HG02973 (cell line): ENCODE results near the gene SPOCK2.
"Not testable (repeated sequence)": the region's sequence is repeated elsewhere in the genome, so short reads cannot be mapped to it uniquely, and the experiment has no call there.

Experiments used
- ATAC-seq: cut with Tn5 transposase; IDR thresholded peaks from one replicate; pipeline ENCODE4 v1.9.1; 2021; ENCODE audit warnings: moderate library complexity; ENCODE audit not compliant: unreplicated experiment

The SPOCK2 gene

GRCh38 chr10:72108830-72109635 is 20.7 kb upstream of the SPOCK2 start:
- ATAC-seq, result no peak

DNA sequence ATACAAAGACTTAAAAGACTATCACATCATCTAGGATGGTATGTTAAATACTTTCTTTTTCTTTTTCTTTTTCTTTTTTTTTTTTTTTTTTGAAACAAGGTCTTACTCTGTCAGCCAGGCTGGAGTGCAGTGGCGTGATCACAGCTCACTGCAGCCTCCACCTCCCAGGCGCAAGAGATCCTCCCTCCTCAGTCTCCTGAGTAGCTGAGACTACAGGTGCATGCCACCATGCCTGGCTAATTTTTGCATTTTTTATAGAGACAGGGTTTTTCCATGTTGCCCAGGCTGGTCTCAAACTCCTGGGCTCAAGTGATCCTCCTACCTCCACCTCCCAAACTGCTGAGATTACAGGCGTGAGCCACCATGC is 19.6 kb upstream of the SPOCK2 start:
- not testable (repeated sequence) for ATAC-seq

DNA sequence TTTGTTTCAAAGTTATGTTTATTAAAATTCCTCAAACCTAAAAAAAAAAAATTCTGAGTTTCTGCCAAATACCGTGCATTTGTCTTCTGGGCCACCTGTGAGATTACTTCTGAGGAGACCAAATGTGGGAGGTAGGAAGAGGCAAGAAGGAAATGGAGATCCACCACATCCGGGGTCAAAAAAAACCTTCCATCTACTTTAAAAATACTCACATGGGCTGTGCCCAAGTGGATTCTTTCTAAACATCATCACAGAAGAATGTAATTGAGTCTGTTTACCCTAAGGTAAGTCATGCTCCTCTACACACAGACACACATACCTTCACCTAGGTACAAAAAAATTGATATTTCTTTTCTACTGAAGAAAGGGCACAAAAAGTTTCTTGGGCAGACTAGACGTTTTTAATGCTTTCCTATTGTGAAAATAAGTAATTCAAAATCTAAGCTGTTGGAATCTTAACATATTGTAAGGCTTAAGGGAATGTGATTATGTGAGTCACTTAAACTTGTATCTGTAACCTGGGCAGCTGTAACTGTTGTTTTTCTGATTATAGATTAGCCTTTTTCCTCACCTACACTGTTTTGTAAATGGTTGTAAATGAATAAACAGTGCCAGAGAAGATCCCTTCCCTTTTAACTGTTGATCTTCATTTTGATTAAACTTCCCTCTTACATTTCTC is 19.1 kb upstream of the SPOCK2 start:
- no peak for ATAC-seq

DNA sequence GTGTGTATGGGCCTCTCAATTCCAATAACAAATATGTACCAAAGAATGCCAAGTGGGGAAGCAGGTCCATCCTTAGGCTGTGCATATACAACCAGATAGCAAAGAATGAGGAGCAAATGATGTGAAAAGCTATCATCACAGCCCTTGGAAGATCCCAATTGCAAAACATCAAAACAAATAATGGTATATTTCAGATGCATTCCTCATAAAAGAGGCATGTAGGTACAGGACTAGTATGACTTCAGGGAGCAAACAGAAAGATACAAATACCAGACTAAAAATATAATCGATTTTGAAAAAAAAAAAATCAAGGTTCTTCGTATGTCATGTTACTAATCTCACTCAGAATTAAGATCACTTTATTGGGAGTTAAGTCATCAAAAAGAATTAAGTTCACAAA is 18.5 kb upstream of the SPOCK2 start:
- no peak for ATAC-seq

DNA sequence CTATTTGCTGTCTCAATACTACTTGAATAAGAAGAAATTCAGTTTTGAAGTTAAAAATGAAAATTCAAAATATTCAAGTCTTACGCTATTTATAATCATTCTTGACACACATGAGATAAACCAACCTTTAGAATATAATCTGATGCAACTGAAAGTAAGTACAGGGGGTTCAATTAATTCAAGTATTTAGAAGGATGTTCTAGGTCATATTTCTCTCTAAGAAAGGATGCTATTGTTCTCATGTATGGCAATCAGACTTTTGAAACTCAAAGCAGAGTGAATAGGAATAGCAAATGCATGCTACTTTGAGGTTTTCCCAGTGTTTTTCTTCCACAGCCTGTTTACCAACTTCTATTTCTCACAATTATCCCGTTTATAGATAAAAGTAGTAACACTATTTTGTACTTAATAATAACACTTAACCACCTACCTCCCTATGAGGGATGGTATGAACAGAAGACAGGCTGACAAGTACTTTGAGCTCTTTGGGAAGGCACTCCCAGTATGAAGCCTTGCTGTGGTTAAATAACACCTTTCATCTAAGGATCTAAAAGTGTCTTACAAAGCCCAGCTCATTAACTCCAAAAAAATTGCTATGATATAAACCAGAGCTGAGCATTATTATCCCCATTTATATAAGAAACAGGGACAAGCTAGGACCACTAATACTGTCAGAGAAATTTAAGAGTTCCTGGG is 18.0 kb upstream of the SPOCK2 start:
- no peak for ATAC-seq

DNA sequence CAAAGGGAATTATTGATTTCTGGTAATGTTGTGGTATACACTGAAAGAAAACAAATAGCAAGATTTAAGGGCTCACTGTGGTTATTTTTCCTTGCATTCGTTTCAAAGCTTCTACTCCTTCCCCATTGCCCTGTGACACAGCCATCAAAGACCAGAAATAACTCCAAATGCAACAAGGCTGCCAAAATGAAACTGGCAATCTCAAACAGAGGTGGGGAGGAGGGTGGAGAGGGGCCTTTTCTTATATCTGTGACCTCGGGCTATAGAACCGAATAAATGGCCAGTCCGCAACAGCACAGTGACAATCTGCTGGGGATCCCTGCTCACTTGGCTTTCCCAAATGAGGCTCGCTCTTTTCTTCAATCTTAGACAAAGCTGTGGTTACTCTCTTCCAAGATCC is 17.4 kb upstream of the SPOCK2 start:
- ATAC-seq, result no peak

DNA sequence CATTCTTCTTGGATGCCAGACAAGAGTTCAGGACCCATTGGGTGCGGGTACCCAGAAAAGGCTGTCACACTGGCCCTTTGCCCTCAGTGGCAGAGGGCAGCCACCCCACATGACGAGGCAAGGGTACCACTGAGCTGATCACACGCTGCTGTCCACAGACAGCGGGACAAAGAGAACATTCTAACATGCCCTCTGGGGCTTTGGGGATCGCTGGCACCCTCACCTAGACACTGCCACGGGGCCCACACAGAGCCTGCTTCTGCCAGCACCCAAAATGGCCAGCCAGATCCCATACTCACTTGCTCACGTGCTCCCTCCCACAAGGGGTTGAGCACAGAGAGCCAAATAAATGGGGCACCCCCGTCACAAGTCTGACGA is 16.7 kb upstream of the SPOCK2 start:
- ATAC-seq, result no peak

GRCh38 chr10:72104472-72105097 is 16.2 kb upstream of the SPOCK2 start:
- no peak for ATAC-seq

DNA sequence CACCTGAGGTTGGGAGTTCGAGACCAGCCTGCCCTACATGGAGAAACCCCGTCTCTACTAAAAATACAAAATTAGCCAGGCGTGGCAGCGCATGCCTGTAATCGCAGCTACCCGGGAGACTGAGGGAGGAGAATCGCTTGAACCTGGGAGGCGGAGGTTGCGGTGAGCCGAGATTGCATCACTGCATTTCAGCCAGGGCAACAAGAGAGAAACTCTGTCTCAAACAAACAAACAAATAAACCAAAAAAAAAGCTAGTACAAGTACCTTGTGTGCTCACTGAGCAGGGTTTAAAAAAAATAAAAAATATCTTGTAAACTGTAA is 11.2 kb upstream of the SPOCK2 start:
- ATAC-seq, result no peak

DNA sequence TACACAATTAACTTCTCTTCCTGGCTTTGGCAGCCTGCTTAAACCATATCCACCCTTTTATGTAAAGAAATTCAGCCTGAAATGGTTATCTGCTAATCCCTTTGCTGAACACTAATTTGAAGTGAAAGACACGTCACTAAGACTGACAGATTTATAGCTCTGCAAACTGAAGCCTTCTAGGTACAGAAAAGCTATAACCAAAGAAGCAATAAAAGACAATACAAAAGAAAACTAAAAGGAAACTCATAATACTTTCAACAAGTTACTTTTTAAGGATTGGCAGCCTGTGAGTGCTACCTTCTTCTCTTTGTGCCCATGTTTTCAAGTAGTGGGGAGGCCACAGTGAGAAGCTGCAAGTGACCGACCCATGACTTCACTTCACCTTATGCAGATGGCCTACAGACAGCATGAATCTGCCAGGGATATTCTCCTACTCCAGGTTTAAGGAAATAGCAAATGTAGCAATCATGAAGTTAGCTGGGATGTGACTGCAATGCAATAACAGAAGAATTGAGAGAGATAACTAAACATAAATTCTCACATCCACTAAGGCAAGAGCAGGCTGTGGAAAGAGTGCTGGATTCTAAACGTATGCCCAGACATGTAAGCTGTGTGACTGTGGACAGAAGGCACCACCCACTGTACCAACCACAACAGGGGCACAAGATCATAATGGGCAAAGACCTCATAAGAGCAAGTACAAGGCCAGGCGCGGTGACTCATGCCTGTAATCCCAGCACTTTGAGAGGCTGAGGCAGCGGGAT is 10.7 kb upstream of the SPOCK2 start:
- no peak for ATAC-seq

DNA sequence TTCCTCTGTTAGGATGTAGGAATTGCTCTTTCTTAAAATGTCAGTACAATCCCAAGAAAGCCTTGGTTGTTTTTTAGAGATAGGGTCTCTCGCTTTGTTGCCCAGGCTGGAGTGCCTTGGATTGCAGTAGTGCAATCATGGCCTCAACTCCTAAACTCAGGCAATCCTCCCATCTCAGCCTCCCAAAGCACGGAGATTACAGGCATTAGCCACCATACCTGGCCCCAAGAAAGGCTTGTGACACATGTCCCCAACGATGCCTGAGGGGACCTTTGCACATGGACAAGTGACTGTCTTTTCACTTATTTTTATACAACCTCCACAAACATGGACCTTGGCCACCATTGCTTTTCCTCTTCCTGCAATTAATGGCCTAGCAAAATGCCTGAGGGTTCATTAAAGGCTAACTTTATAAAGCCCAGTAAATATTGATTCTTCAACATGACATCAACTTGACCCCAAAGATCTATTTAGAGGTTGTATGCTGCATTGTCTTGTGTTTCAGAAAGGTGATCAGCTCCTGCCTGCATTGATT is 10.0 kb upstream of the SPOCK2 start:
- no peak for ATAC-seq

- no peak for ATAC-seq
These were observed 9.3 kb upstream of the SPOCK2 start for GRCh38 chr10:72097448-72098300.

DNA sequence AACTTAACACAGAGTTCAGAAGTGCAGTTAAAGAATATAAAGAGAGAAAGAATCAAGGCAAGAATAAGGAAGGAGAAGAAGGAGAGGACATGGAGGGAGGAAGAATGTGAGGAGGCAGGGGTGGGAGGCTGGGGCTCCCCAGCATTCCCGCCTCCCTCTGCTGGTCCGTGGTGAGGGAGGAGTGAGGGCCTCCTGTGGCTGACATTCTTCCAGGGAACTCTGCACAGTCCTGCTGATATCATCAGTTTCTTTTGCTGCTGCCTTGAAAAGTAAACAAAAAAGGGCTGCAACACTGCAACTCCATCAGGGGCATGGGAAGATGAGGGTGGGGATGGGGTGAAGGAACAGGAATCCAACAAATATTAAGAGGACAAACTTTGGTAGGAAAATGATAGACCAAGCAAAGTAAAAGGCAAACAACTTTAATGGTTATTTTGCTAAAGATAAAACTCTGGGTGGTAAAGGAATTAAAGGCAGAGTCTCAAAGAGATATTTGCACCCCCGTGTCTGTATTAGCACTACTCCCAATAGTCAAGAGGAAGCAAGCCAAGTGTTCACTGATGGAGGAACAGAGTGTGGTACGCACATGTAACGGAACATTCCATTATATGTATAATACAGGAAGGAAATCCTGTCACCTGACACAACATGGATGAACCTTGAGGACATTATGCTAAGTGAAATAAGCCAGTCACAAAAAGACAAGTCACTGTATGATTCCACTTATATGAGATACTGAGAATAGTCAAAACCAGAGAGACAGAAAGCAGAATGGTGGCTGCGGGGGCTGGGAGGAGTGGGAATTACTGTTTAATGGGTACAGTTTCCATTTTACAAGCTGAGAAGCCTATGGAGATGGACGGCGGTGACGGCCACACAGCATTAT is 8.0 kb upstream of the SPOCK2 start:
- ATAC-seq, result no peak

- ATAC-seq, result no peak
These were observed 6.8 kb upstream of the SPOCK2 start for GRCh38 chr10:72095195-72095594.

DNA sequence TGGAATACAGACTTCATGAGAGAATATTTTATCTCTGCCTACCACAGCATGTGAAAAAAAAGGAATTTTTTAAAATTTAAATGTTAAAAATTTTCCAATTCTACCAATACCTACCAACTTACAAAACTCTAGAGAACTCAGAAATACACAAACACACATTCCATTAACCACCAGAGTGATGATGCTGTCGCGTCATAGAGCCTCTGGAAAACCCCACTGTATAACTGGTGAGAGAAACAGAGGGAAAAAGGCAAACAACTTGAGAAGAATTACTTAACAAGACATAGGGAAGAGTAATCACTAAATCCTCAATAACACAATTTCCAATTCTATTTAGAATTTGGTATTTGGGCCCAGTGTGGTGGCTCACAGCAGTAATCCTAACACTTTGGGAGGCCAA is 6.2 kb upstream of the SPOCK2 start:
- ATAC-seq, result no peak

DNA sequence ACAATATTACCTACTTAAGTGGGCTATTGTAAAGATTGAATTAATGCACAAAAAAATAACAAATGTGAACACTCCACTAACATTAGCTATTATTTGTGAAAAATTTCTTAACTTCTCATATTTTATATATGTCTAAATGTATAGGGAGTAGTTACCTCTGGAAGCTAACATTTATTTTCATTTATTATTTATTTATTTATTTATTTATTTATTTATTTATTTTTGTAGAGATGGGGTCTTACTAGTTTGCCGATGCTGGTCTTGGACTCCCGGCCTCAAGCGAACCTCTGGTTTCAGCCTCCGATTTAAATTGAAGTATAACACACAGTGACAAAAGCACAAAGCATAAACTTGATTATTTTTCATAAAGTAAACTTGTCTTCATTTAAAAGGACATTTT is 5.1 kb upstream of the SPOCK2 start:
- no peak for ATAC-seq

- no peak for ATAC-seq
These were observed 4.6 kb upstream of the SPOCK2 start for GRCh38 chr10:72092987-72093386.

DNA sequence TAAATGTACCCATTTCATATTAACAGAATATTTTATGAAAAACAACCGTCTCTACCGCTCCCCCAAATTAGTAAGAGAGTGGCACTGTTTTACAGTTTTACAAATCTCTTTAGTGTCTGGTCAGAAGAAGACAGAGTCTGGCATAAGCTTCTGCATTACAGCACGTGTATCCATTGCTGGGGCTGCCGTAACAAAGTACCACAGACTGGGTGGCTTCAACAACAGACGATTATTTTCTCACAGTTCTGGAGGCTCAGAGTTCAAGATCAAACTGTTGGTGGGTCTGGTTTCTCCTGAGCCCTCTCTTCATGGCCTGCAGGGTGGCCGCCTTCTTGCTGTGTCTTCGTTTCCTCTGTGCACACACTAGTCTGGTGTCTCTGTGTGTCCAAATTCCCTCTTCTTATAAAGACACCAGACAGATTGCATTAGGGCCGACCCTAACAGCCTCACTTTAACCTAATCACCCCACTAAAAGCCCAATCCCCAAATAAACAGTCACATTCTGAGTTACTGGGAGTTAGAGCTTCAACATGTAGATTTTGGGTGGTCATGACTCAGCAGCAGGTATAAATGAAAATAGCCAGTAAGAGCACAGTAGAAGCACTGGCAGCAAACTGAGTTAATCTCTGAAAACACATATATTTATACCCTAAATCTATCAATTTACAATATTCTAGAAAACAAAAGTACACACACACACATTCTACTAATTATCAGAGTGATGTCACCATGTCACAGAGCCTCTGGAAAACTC is 4.0 kb upstream of the SPOCK2 start:
- ATAC-seq, result no peak
